Measurements from ENCODE around the gene GPR3. TPM values are rescaled to one million over a fixed set of nuclear protein-coding genes. Genes with fewer than 3 reads are reported as not detected.

GPR3 gene
- total RNA-seq, 4 donors from 2014 or later, result 0.51 to 0.66 TPM; not detected in 2

- TF ChIP-seq CTCF (IDR thresholded peaks at IDR 0.05; ENCODE audit: low read depth), result no peak
Measured at GRCh38 chr1:27400082-27400962, 7.9 kb downstream of the GPR3 start.

- no peak for TF ChIP-seq CTCF (IDR thresholded peaks at IDR 0.05; ENCODE audit: low read depth)
Measured at GRCh38 chr1:27400963-27401341, 8.5 kb downstream of the GPR3 start.

GRCh38 chr1:27402349-27402754, 9.9 kb downstream of the GPR3 start:
- TF ChIP-seq CTCF (IDR thresholded peaks at IDR 0.05; ENCODE audit: low read depth), result no peak

- no peak for TF ChIP-seq CTCF (IDR thresholded peaks at IDR 0.05; ENCODE audit: low read depth)
Measured at GRCh38 chr1:27403065-27403726, 10.8 kb downstream of the GPR3 start.

- TF ChIP-seq CTCF (IDR thresholded peaks at IDR 0.05; ENCODE audit: low read depth), result no peak
Measured at GRCh38 chr1:27403931-27404330, 11.5 kb downstream of the GPR3 start.

GRCh38 chr1:27405074-27405473, 12.7 kb downstream of the GPR3 start:
- TF ChIP-seq CTCF (IDR thresholded peaks at IDR 0.05; ENCODE audit: low read depth), result no peak

- no peak for TF ChIP-seq CTCF (IDR thresholded peaks at IDR 0.05; ENCODE audit: low read depth)
Measured at GRCh38 chr1:27406362-27406680, 13.9 kb downstream of the GPR3 start.
